ENCODE results near the gene PDCD1.

DNA sequence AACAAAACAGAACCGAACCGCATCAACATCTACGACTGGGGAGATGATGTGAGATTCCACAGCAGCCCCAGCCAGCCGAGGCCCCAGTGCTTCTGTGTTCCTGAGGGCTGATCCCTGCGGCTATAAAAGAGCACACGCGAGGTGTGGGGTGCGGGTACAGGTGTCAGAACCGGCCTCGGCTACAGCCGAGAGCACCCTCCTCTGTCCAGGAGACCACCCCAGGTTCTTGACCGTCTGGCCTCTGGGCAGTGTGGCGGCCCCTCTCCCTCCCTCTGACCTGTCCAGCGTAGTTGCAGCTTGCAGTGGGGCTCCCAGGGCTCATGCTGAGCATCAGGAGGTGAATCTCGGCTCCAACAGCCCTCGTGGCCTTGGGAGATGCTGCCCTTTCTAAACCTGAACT, 34.6 kb upstream of the PDCD1 start:
- TF ChIP-seq, protein P1, sequence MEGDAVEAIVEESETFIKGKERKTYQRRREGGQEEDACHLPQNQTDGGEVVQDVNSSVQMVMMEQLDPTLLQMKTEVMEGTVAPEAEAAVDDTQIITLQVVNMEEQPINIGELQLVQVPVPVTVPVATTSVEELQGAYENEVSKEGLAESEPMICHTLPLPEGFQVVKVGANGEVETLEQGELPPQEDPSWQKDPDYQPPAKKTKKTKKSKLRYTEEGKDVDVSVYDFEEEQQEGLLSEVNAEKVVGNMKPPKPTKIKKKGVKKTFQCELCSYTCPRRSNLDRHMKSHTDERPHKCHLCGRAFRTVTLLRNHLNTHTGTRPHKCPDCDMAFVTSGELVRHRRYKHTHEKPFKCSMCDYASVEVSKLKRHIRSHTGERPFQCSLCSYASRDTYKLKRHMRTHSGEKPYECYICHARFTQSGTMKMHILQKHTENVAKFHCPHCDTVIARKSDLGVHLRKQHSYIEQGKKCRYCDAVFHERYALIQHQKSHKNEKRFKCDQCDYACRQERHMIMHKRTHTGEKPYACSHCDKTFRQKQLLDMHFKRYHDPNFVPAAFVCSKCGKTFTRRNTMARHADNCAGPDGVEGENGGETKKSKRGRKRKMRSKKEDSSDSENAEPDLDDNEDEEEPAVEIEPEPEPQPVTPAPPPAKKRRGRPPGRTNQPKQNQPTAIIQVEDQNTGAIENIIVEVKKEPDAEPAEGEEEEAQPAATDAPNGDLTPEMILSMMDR (IDR thresholded peaks at IDR 0.05; ENCODE audit: low read depth, low read length): no peak
- TF ChIP-seq EZH2phosphoT487 (IDR thresholded peaks at IDR 0.05; ENCODE audit: low read depth): no peak
